DND-41 (cell line): Measurements from ENCODE around the gene CTXN1.

ENCODE experiments used
- CTCF ChIP-seq: IDR thresholded peaks from 2 replicates; pipeline ENCODE4 v1.5.1; 2012; ENCODE audit warnings: borderline replicate concordance, low read length, moderate library complexity, mild to moderate bottlenecking; ENCODE audit not compliant: poor library complexity, severe bottlenecking; ENCODE audit errors: extremely low read depth
- EZH2 ChIP-seq: IDR thresholded peaks from 3 replicates; pipeline ENCODE4 v1.6.1; 2012; ENCODE audit warnings: borderline replicate concordance, low read depth, mild to moderate bottlenecking, moderate library complexity, low read length, inconsistent platforms; ENCODE audit not compliant: severe bottlenecking

GRCh38 chr19:7921967-7922835 is 3.7 kb downstream of the CTXN1 start:
- no peak for TF ChIP-seq CTCF
- TF ChIP-seq EZH2, result no peak
